GM21825 (cell line): ENCODE results near the gene ANKRD23.

Source experiments
- ATAC-seq: cut with Tn5 transposase; IDR thresholded peaks from one replicate; pipeline ENCODE4 v1.9.1; 2021; ENCODE audit warnings: mild to moderate bottlenecking, moderate library complexity; ENCODE audit not compliant: unreplicated experiment

ANKRD23 gene

GRCh38 chr2:96877631-96878092, 33.8 kb upstream of the ANKRD23 start:
- no peak for ATAC-seq

- no peak for ATAC-seq
Observed at GRCh38 chr2:96877042-96877451, 33.2 kb upstream of the ANKRD23 start.

DNA sequence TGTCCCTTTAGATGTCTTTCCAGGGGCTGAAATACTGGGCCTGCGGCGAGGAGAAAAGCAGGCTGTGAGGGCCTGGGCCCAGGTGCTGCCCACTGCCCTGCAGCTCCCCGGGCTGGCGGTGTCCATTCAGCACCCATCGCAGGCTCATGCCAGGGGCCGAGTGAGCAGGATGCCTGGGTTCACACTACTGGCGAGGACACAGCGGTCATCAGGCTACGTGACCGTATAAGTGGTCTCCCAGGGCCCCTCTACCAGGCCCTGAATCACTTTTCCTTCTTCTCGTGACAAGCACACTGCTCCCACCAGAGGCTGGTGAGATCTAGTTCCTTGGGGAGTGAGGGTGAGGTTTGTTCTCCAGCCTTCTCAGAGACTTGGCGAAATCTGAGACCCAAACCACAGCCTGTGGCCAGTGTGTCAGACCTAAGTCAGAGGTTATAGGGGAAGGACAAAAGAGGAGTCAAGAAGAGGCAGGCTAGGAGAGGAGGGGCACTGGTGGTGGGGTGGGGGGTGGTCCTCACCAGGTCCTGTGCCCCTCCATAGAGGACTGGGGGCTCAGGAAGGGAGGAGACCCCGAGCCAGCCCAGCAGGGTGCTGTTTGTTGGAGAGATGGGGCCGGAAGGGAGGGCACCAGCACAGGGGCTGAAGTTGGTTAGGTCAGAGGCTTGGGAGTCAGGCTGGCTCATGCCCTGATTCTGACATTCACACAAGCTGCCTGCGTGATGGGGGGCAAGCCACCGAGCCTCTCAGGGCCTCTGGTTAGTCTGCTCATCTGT, 32.6 kb upstream of the ANKRD23 start:
- no peak for ATAC-seq

DNA sequence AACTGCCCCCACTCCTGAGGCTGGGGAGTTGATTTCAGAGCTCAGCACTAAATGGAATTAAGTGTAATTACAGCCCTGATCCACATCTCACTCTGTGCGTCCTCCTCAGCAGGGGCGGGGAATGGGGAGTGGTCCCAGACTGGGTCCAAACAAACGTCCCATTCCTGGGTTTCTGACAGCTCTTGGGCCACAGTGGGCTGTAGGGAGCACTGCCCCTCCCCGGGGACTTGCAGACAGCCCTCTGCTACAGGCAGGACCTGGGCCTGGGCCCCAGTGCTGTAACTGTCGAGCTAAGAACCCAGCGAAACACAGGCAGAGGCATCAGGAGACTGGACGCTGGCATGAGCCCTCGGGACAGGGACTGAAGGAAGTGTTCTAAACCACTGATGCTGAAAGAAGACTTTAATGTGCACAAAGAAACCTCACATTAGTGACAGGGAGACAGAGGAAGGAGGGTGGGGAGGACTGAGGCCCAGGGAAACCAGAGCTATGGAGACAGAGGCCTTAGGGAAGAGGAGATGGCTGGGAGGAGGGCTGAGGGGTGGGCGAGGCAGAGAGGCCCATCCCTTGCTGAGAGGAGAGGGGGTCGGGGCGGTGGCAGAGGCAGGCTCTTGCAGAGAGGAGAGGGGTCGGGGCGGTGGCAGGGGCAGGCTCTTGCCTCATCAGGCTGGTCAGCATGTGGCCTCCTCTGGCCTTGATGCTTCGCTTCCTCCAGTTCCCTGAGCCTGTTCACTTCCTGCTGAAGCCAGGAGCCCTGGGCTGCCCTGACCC, 31.9 kb upstream of the ANKRD23 start:
- ATAC-seq: no peak

- ATAC-seq: peak; percentile 49
Observed at GRCh38 chr2:96874198-96874831, 30.5 kb upstream of the ANKRD23 start.

GRCh38 chr2:96873651-96874096, 29.9 kb upstream of the ANKRD23 start:
- ATAC-seq: no peak

GRCh38 chr2:96872591-96873349, 28.9 kb upstream of the ANKRD23 start:
- no peak for ATAC-seq

DNA sequence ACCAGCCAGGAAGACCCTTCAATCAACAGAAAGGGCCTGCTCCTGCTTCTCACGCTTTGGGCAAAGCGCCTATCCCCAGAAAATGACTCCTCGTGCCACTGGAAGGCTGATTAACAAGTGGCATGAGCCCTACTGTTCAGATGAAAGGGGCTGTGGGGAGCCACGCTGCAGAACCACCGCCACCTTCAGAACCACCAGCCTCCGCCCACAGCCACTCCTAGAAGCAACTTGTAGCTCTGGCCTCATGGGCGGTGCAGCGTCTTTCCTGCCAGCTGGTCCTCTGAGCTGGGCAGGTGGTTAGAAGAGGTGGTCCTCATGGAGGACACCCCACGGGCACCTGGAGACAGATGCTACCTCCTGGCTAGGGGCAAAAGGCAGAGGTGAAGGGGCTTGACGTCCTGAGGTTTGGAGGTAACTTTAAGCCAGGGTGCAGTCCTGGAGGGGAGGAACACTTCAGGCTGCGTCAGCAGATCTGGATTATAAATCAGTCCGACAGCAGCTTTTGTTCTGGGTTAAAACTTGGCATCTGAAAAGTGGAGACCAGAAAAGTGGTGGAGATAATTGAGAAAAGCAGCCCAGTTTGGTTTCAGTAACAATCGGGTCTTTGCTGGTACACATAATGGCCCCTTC, 26.9 kb upstream of the ANKRD23 start:
- no peak for ATAC-seq

- no peak for ATAC-seq
Observed at GRCh38 chr2:96869822-96870625, 26.2 kb upstream of the ANKRD23 start, which contains the start of gene SEMA4C. Gene SEMA4C (minus strand): TSS chr2:96870080. CDS start chr2:96867886, 2,194 bp downstream.

GRCh38 chr2:96869281-96869821, 25.5 kb upstream of the ANKRD23 start:
- no peak for ATAC-seq

DNA sequence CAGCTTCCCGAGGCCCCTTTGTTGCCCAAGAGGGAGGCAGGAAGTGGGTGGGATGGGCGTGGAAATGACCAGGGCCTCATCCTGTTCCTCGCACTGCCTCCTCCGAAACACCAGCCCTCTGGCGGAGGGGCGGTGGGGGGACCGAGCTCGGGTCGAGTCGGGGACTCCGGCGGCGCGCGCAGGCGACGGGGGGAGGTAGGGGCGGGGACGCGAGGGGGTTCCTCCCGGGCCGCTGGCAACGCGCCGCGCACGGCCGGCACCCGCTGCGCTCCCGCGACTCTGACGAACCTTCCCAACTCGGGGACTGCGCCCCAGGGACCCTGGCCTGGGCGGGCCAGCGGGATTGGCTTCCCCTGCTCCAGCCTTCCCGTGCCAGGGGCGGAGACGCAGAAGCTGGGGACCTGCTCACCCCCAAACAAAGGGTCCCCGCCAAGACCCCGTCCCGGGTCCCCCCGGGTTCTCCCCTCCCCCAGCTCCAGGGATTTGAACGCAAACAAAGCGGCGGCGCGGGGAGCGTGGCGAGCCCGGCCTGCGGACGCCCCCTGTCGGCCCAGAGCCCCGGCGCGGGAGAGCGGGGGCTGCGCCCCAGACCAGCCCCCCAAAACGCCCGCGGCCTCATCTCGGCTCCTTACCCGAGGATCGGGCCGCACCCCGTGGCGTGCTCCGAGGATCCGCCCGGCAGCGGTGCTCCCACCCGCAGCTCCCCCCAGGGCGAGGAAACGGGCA, 24.9 kb upstream of the ANKRD23 start:
- ATAC-seq: peak; percentile 35

DNA sequence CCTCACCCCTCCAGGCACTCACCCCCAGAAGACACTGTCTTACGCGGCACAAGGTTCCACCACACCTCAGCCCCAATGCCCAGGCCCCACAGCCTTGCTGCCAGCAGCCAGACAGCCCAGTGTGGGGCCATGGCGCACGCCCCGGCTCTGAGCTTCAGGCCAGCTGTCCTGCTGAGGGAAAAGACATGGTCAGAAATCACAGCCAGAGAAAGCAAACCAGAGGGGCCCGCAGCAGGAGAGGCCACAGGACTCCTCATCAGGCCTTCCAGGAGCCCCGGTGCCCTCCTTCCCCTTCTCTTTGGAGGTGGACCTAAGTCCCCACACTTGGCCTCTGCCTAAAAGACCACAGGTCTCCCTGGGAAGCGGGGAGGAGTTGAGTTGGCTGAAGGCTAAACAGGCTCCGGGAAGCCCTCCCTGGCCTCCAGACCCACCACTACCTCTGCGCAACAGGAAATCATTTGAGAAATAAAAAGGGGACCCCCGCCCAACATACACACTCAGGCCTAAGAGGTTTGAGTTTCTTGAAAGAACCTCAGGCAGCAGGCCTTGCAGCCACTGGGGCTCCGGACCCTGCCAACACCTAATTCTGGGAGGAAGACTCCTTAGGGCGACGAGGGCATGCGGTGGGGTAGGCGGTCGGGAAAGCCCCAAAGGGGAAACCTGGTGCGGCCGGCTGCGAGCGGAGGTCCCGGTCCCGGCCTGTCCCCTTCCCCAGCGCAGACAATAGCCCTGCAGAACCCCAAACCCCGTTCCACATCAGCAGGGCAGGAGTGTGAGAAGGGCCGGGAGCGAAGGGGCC, 24.1 kb upstream of the ANKRD23 start:
- ATAC-seq: peak; percentile 11

DNA sequence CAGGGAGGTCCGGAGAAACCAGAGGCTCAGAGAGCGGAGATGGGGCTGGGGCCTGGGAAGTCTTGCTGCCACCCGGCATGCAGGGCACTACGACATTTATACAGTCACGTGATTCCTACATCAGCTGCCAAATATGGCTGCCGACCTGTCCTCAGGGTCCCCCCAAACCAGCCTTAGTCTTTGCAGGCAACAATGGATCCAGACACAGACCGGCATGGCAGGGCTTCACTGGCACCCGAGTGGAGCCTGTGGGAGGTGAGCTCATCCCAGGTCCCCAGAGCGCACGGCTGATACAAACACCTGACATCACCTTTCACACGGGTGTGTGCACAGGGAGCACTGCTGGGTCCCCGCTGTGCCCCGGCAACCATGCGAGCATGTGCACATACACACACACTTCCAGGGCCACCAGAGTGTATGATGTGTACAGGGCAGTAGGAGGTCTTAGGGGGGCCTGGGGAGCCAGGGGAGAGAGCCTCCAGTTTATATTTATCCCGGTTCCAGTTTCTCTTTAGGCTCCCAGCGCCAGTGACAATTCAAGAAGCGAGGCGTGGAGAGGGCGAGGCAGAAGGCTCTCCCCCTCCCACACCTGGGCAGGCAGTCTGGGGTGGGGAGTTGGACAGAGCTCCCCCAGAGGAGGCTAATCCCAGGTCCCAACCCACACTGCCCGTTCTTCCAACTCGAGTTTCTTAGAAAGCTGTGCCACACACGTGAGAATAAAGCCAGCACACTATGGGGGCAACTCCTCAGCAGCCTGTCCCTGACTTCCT, 23.4 kb upstream of the ANKRD23 start:
- no peak for ATAC-seq

- no peak for ATAC-seq
Observed at GRCh38 chr2:96866586-96866985, 22.8 kb upstream of the ANKRD23 start.

GRCh38 chr2:96866149-96866548, 22.3 kb upstream of the ANKRD23 start:
- ATAC-seq: no peak

DNA sequence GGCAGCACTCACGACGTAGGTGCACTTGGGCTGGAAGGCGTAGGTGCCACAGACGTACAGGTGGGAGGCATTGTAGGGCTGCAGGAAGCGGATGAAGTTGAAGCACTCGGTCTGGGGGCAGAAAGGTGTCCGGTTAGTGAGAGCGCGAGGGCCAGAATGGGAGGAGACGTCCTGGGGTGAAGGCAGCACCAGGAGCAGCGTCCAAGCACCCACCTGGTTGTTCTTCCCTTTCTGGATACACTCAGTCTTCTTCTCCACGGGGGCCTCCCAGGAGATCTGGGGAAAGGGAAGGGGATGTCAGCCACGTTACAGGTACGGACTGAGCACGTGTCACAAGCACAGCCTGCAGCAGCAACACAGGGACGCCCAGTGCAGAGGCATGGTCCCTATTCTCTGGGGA, 21.8 kb upstream of the ANKRD23 start:
- ATAC-seq: no peak
